ENCODE measurements around the gene CNGA3.
"Not testable (repeated sequence)": the region's sequence is repeated elsewhere in the genome, so short reads cannot be mapped to it uniquely, and the experiment has no call there.

The CNGA3 gene

GRCh38 chr2:98396745-98397355 is 50.6 kb downstream of the CNGA3 start:
- no peaks in the 10 kb centered on the region for H3K27me3 ChIP-seq (ENCODE audit: control insufficient read depth, insufficient read depth, low read length)
- H3K9me3 ChIP-seq (ENCODE audit: control insufficient read depth, insufficient read depth, low read length) = no peaks in the 10 kb centered on the region
- H3K4me1 ChIP-seq (ENCODE audit: control insufficient read depth, insufficient read depth, low read length) = no peaks in the 10 kb centered on the region
- no peak overlapping the region for H3K4me3 ChIP-seq (ENCODE audit: low read length)
- DNase-seq (ENCODE audit: low read depth, low spot score) = no peak
- no peaks in the 10 kb centered on the region for H3K36me3 ChIP-seq (ENCODE audit: control insufficient read depth, insufficient read depth, low read length)
- H3K27ac ChIP-seq (ENCODE audit: low read length) = no peak overlapping the region
- no CpG with 5 or more reads among the region's 23 CpGs for WGBS (ENCODE audit: insufficient coverage, insufficient read length)

DNA sequence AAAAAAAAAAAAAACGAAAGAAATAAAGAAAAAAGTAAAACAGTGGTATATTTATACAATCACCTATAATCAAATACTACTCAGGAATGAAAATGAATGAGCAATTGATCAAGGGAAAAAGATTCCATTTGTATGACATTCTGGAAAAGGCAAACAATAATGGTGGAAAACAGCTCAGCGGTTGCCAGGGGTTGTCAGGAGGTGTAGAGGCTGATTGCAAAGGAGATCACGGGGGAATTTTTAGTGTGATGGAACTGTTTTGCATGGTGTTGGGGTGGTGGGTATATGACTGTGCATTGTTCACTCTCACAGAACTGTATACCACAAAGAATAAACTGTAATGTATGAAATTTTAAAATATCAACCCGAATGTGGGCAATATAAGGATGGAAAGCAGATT is 52.9 kb downstream of the CNGA3 start:
- H3K27me3 ChIP-seq (ENCODE audit: control insufficient read depth, insufficient read depth, low read length) = no peaks in the 10 kb centered on the region
- no peaks in the 10 kb centered on the region for H3K9me3 ChIP-seq (ENCODE audit: control insufficient read depth, insufficient read depth, low read length)
- no peak for DNase-seq (ENCODE audit: low read depth, low spot score)
- H3K4me1 ChIP-seq (ENCODE audit: control insufficient read depth, insufficient read depth, low read length) = no peaks in the 10 kb centered on the region
- H3K27ac ChIP-seq (ENCODE audit: low read length) = no peak overlapping the region
- WGBS (ENCODE audit: insufficient coverage, insufficient read length) = no CpG with 5 or more reads among the region's 4 CpGs
- no peak overlapping the region for H3K4me3 ChIP-seq (ENCODE audit: low read length)
- no peaks in the 10 kb centered on the region for H3K36me3 ChIP-seq (ENCODE audit: control insufficient read depth, insufficient read depth, low read length)

- Histone ChIP-seq H3K4me1 (ENCODE audit: control insufficient read depth, insufficient read depth, low read length) (no peaks in the 10 kb centered on the region), H3K9me3 (ENCODE audit: control insufficient read depth, insufficient read depth, low read length) (no peaks in the 10 kb centered on the region), H3K27ac (ENCODE audit: low read length) (no peak overlapping the region), H3K4me3 (ENCODE audit: low read length) (no peak overlapping the region), H3K27me3 (ENCODE audit: control insufficient read depth, insufficient read depth, low read length) (no peaks in the 10 kb centered on the region), H3K36me3 (ENCODE audit: control insufficient read depth, insufficient read depth, low read length) (no peaks in the 10 kb centered on the region)
- DNase-seq (ENCODE audit: low read depth, low spot score) = no peak
Measured at GRCh38 chr2:98403878-98404277, 57.6 kb downstream of the CNGA3 start.

- Histone ChIP-seq H3K9me3 (ENCODE audit: control insufficient read depth, insufficient read depth, low read length) (no peaks in the 10 kb centered on the region), H3K4me3 (ENCODE audit: low read length) (no peak overlapping the region), H3K4me1 (ENCODE audit: control insufficient read depth, insufficient read depth, low read length) (no peaks in the 10 kb centered on the region), H3K27ac (ENCODE audit: low read length) (no peak overlapping the region), H3K36me3 (ENCODE audit: control insufficient read depth, insufficient read depth, low read length) (no peaks in the 10 kb centered on the region), H3K27me3 (ENCODE audit: control insufficient read depth, insufficient read depth, low read length) (no peaks in the 10 kb centered on the region)
- no CpG with 5 or more reads among the region's 2 CpGs for WGBS (ENCODE audit: insufficient coverage, insufficient read length)
- no peak for DNase-seq (ENCODE audit: low read depth, low spot score)
Measured at GRCh38 chr2:98404556-98405250, 58.4 kb downstream of the CNGA3 start.

- Histone ChIP-seq H3K4me3 (ENCODE audit: low read length) (no peak overlapping the region), H3K27ac (ENCODE audit: low read length) (no peak overlapping the region), H3K36me3 (ENCODE audit: control insufficient read depth, insufficient read depth, low read length) (no peaks in the 10 kb centered on the region), H3K4me1 (ENCODE audit: control insufficient read depth, insufficient read depth, low read length) (no peaks in the 10 kb centered on the region), H3K27me3 (ENCODE audit: control insufficient read depth, insufficient read depth, low read length) (no peaks in the 10 kb centered on the region), H3K9me3 (ENCODE audit: control insufficient read depth, insufficient read depth, low read length) (no peaks in the 10 kb centered on the region)
- DNase-seq (ENCODE audit: low read depth, low spot score) = no peak
- no CpG with 5 or more reads among the region's 2 CpGs for WGBS (ENCODE audit: insufficient coverage, insufficient read length)
Measured at GRCh38 chr2:98405301-98405700, 59.0 kb downstream of the CNGA3 start.

DNA sequence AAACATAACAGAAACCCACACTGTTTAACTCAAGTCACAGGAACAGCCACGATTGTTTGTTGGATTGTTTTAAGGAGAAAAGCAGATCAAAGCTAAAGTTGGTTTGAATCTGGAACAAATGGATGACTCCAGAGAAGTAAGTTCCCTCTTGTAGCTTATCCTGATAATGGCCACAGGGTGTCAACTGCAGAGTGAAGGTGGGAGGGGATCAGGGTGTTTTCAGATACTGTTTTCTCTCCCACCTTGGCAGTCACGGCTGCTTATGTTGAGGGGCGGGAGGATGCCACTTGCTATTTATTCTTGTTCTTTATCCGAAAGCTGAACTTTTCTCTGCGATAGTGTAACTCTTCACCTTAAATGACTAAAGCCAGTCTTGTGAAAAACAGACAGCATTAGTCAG is 61.9 kb downstream of the CNGA3 start:
- Histone ChIP-seq H3K27me3 (ENCODE audit: control insufficient read depth, insufficient read depth, low read length) (no peaks in the 10 kb centered on the region), H3K9me3 (ENCODE audit: control insufficient read depth, insufficient read depth, low read length) (no peaks in the 10 kb centered on the region), H3K4me3 (ENCODE audit: low read length) (no peak overlapping the region), H3K36me3 (ENCODE audit: control insufficient read depth, insufficient read depth, low read length) (no peaks in the 10 kb centered on the region), H3K27ac (ENCODE audit: low read length) (no peak overlapping the region), H3K4me1 (ENCODE audit: control insufficient read depth, insufficient read depth, low read length) (no peaks in the 10 kb centered on the region)
- WGBS (ENCODE audit: insufficient coverage, insufficient read length) = no CpG with 5 or more reads among the region's 5 CpGs
- DNase-seq (ENCODE audit: low read depth, low spot score) = no peak

GRCh38 chr2:98412751-98413458 is 66.6 kb downstream of the CNGA3 start:
- H3K9me3 ChIP-seq (ENCODE audit: control insufficient read depth, insufficient read depth, low read length) = peaks cover 2% of the 10 kb centered on the region
- no CpG with 5 or more reads among the region's 5 CpGs for WGBS (ENCODE audit: insufficient coverage, insufficient read length)
- H3K4me3 ChIP-seq (ENCODE audit: low read length) = no peak overlapping the region
- DNase-seq (ENCODE audit: low read depth, low spot score) = peak; percentile 31
- H3K27ac ChIP-seq (ENCODE audit: low read length) = no peak overlapping the region
- no peaks in the 10 kb centered on the region for H3K4me1 ChIP-seq (ENCODE audit: control insufficient read depth, insufficient read depth, low read length)
- H3K36me3 ChIP-seq (ENCODE audit: control insufficient read depth, insufficient read depth, low read length) = no peaks in the 10 kb centered on the region
- no peaks in the 10 kb centered on the region for H3K27me3 ChIP-seq (ENCODE audit: control insufficient read depth, insufficient read depth, low read length)

GRCh38 chr2:98414246-98414645 is 68.0 kb downstream of the CNGA3 start:
- H3K4me3 ChIP-seq (ENCODE audit: low read length); H3K36me3 ChIP-seq (ENCODE audit: control insufficient read depth, insufficient read depth, low read length); H3K27ac ChIP-seq (ENCODE audit: low read length); H3K9me3 ChIP-seq (ENCODE audit: control insufficient read depth, insufficient read depth, low read length); H3K27me3 ChIP-seq (ENCODE audit: control insufficient read depth, insufficient read depth, low read length); DNase-seq (ENCODE audit: low read depth, low spot score); H3K4me1 ChIP-seq (ENCODE audit: control insufficient read depth, insufficient read depth, low read length): not testable (repeated sequence)
- WGBS (ENCODE audit: insufficient coverage, insufficient read length) = no CpG with 5 or more reads among the region's 7 CpGs

- WGBS (ENCODE audit: insufficient coverage, insufficient read length) = no CpG with 5 or more reads among the region's 9 CpGs
- not testable (repeated sequence) for H3K27ac ChIP-seq (ENCODE audit: low read length); H3K36me3 ChIP-seq (ENCODE audit: control insufficient read depth, insufficient read depth, low read length); H3K27me3 ChIP-seq (ENCODE audit: control insufficient read depth, insufficient read depth, low read length); H3K4me1 ChIP-seq (ENCODE audit: control insufficient read depth, insufficient read depth, low read length); DNase-seq (ENCODE audit: low read depth, low spot score); H3K9me3 ChIP-seq (ENCODE audit: control insufficient read depth, insufficient read depth, low read length); H3K4me3 ChIP-seq (ENCODE audit: low read length)
Measured at GRCh38 chr2:98415719-98416248, 69.5 kb downstream of the CNGA3 start.

- no peak overlapping the region for H3K27ac ChIP-seq (ENCODE audit: low read length)
- no peak overlapping the region for H3K4me3 ChIP-seq (ENCODE audit: low read length)
- no peaks in the 10 kb centered on the region for H3K27me3 ChIP-seq (ENCODE audit: control insufficient read depth, insufficient read depth, low read length)
- no peaks in the 10 kb centered on the region for H3K4me1 ChIP-seq (ENCODE audit: control insufficient read depth, insufficient read depth, low read length)
- H3K36me3 ChIP-seq (ENCODE audit: control insufficient read depth, insufficient read depth, low read length) = no peaks in the 10 kb centered on the region
- no peak for DNase-seq (ENCODE audit: low read depth, low spot score)
- no CpG with 5 or more reads among the region's 2 CpGs for WGBS (ENCODE audit: insufficient coverage, insufficient read length)
- H3K9me3 ChIP-seq (ENCODE audit: control insufficient read depth, insufficient read depth, low read length) = peaks cover 2% of the 10 kb centered on the region
Measured at GRCh38 chr2:98416383-98417159, 70.3 kb downstream of the CNGA3 start.

Measured in iPS DF 6.9 (cell line).